Measurements from ENCODE around the gene LRRC1.

Gene LRRC1

DNA sequence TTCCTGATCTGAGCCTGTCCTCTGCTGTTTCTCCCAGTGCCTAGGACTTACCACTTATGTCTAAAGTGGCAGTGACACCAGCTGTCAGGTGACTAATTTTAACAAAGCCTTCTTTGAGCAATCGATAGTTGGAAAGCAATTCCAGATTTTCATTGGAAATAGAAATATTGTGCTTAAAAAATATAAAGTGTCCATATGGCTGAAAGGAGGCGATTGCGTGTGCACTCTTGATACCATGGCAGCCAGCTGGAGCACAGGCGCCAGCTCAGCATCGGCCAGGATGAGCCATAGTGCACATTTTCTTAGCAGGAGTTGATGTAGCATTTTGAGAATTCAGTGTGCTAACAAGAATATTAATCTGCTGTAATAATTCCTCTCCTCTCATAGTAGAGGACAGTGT, 70.0 kb downstream of the LRRC1 start:
- no peak for TF ChIP-seq CTCF (IDR thresholded peaks at IDR 0.05)

- TF ChIP-seq CTCF (IDR thresholded peaks at IDR 0.05): no peak
Observed at GRCh38 chr6:53866226-53866625, 71.4 kb downstream of the LRRC1 start.

- TF ChIP-seq CTCF (IDR thresholded peaks at IDR 0.05): no peak
Observed at GRCh38 chr6:53868626-53869025, 73.8 kb downstream of the LRRC1 start.

GRCh38 chr6:53869964-53870363, 75.2 kb downstream of the LRRC1 start:
- TF ChIP-seq CTCF (IDR thresholded peaks at IDR 0.05): no peak

GRCh38 chr6:53873922-53874321, 79.1 kb downstream of the LRRC1 start:
- no peak for TF ChIP-seq CTCF (IDR thresholded peaks at IDR 0.05)

DNA sequence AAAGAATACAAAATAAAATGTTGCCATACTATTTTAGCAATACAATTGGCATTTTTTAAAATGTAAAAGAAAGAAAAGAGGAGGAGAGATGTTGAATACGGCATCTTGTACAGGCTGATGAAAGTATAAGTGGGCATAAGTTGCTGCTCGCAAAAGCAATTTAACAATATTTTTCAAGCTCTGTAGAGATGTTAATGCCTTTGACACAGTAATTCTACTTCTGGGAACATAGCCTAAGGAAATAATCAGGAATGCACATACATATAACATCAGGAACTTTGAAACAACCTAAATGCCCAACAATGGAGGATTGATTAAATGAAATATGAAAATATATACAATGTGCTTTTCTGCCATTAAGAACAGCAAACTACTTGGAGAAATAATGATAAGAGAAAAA, 80.2 kb downstream of the LRRC1 start:
- TF ChIP-seq CTCF (IDR thresholded peaks at IDR 0.05): no peak

GRCh38 chr6:53877151-53877550, 82.3 kb downstream of the LRRC1 start:
- TF ChIP-seq CTCF (IDR thresholded peaks at IDR 0.05): no peak

- TF ChIP-seq CTCF (IDR thresholded peaks at IDR 0.05): no peak
Observed at GRCh38 chr6:53878808-53879207, 84.0 kb downstream of the LRRC1 start.
